NCI-H1105 treated with DMSO at 0.1 percent for 48 hours (cell line): ENCODE data around the gene ECT2L.
"Not testable (repeated sequence)": the region's sequence is repeated elsewhere in the genome, so short reads cannot be mapped to it uniquely, and the experiment has no call there.

Source experiments
- DNase-seq: peaks from one replicate; lab custom pipeline; 2025; lab: John Stamatoyannopoulos, UW

The ECT2L gene

GRCh38 chr6:138936873-138937272 is 141.0 kb downstream of the ECT2L start:
- not testable (repeated sequence) for DNase-seq

GRCh38 chr6:138943089-138943625 is 147.3 kb downstream of the ECT2L start:
- DNase-seq: no peak

GRCh38 chr6:138944412-138944811 is 148.5 kb downstream of the ECT2L start:
- no peak for DNase-seq

- peak; percentile 6 for DNase-seq
Measured at GRCh38 chr6:138945354-138945753, 149.5 kb downstream of the ECT2L start.

GRCh38 chr6:138948004-138948403 is 152.1 kb downstream of the ECT2L start:
- DNase-seq: no peak

- no peak for DNase-seq
Measured at GRCh38 chr6:138948546-138949179, 152.8 kb downstream of the ECT2L start.

GRCh38 chr6:138953451-138953850 is 157.6 kb downstream of the ECT2L start:
- DNase-seq: no peak
